Measurements from ENCODE around the gene NSG2.

Gene NSG2

DNA sequence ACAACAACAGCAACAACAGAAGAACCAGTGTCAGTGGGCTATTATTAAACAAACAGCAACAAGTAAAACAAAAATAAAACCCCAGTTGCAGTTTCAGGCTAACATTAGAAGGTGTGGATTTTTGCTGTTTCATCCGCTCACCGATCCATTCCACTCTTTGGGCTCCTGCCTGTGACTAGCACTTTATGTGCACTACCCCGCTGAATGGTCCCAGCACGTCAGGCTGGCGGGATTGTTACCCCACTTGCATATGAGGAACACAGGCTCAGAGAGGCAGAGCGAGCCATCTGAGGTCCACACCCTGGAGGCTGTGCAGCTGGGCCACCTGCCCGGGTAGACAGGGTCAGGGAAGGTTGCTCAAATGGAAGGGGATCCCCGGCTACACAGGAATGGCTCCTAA is 26.0 kb downstream of the NSG2 start:
- no peak overlapping the region for H3K4me3 ChIP-seq (ENCODE audit: low read length)
- H3K4me1 ChIP-seq (ENCODE audit: insufficient read depth, low read length): no peaks in the 10 kb centered on the region
- H3K36me3 ChIP-seq (ENCODE audit: insufficient read depth, low read length): no peaks in the 10 kb centered on the region
- no peaks in the 10 kb centered on the region for H3K9me3 ChIP-seq (ENCODE audit: low read length)
- H2AFZ ChIP-seq (ENCODE audit: low read depth, low read length): no peak overlapping the region
- H3K27me3 ChIP-seq (ENCODE audit: insufficient read depth, low read length): no peaks in the 10 kb centered on the region

DNA sequence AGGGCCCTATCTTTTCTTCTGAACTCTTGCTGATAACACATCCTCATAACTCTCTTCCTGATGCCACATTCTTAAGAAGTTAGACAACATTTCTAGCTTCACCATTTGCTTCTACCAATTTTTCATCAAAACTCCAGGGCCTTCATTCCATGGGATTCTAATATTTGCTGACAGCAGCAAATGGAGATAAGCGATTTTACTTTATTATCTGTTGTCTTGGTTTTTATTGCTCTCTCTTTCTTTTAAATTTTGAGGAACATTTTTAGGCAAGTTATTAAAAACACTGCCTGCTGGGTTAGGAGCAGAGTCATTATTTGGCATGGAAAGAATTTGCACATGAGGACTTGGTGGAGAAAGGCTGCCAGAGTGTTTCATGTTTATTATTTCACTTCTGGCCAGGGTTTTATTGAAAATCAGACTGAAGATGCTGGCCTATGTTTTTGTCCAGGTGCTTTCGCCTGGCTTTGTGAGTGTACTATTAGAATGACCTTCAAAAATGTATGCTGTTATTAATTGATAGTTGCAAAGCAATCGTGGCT is 27.7 kb downstream of the NSG2 start:
- H3K4me1 ChIP-seq (ENCODE audit: insufficient read depth, low read length): no peaks in the 10 kb centered on the region
- H3K9me3 ChIP-seq (ENCODE audit: low read length): no peaks in the 10 kb centered on the region
- H3K27me3 ChIP-seq (ENCODE audit: insufficient read depth, low read length): no peaks in the 10 kb centered on the region

DNA sequence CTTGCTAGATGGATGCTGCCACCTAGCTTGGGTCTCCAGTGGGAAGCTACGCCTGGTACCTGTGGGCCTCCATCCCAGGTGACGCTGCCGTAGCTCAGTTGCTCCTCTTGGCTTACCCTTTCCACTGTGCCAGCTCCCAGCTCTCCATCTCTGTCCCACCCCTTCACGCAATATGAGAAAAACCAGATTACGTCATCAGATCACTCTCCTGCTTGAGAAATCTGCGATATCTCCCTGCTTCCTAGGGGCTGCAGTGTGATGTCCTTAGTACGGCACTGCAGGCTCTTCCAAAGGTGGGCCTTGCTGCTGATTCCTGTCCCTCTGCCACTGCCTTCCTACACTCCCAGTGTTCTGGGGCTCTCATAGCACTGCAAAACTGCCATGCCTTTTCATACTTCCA is 28.9 kb downstream of the NSG2 start:
- Histone ChIP-seq H3K9me3 (ENCODE audit: low read length) (no peaks in the 10 kb centered on the region), H3K36me3 (ENCODE audit: insufficient read depth, low read length) (no peaks in the 10 kb centered on the region), H3K4me3 (ENCODE audit: low read length) (no peak overlapping the region), H3K4me1 (ENCODE audit: insufficient read depth, low read length) (no peaks in the 10 kb centered on the region), H3K27me3 (ENCODE audit: insufficient read depth, low read length) (no peaks in the 10 kb centered on the region), H2AFZ (ENCODE audit: low read depth, low read length) (no peak overlapping the region)

More for the DNA sequence above, 27.7 kb downstream of the NSG2 start:
- Histone ChIP-seq H3K4me3 (ENCODE audit: low read length) (no peak overlapping the region), H2AFZ (ENCODE audit: low read depth, low read length) (no peak overlapping the region), H3K36me3 (ENCODE audit: insufficient read depth, low read length) (no peaks in the 10 kb centered on the region)

DNA sequence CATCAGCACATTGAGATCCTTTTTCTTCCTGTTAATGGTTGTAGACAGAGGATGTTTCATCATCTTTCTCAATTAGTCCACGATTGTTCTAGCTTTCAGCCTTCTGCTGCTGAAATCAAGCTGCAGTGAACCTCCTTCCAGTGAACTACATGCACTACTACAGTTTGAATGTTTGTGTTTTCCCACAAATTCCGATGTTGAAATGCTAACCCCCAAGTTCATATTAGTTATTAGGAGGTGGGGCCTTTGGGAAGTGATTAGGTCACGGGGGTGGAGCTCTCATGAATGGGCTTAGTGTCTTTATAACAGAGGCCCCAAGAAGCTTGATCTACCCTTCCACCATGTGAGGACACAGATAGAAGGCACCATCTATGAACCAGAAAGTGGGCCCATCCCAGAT is 32.9 kb downstream of the NSG2 start:
- H3K36me3 ChIP-seq (ENCODE audit: insufficient read depth, low read length): no peaks in the 10 kb centered on the region
- H3K27me3 ChIP-seq (ENCODE audit: insufficient read depth, low read length): no peaks in the 10 kb centered on the region
- H3K4me1 ChIP-seq (ENCODE audit: insufficient read depth, low read length): no peaks in the 10 kb centered on the region
- no peak overlapping the region for H3K4me3 ChIP-seq (ENCODE audit: low read length)
- no peaks in the 10 kb centered on the region for H3K9me3 ChIP-seq (ENCODE audit: low read length)
- no peak overlapping the region for H2AFZ ChIP-seq (ENCODE audit: low read depth, low read length)

DNA sequence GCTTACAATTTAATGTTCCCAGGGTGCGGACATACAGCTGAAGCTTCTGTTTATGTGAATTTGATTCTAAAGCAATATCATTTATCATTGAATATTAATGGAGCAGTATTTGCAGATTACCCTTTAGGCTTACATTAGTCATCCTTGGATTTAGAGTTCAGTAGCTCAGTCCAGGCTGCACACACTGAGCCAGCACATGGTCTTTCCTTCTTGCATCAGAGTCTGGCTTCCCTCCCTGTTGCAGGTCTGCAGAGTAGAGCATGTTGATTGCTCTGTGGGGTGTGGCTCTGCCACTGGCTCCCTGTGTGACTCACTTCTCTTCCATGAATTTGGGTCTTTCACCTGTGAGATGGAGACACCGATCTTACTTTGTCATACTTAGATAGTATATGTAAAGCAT is 36.8 kb downstream of the NSG2 start:
- H3K4me3 ChIP-seq (ENCODE audit: low read length): no peak overlapping the region
- no peaks in the 10 kb centered on the region for H3K4me1 ChIP-seq (ENCODE audit: insufficient read depth, low read length)
- no peak overlapping the region for H2AFZ ChIP-seq (ENCODE audit: low read depth, low read length)
- H3K9me3 ChIP-seq (ENCODE audit: low read length): no peaks in the 10 kb centered on the region
- no peaks in the 10 kb centered on the region for H3K27me3 ChIP-seq (ENCODE audit: insufficient read depth, low read length)
- H3K36me3 ChIP-seq (ENCODE audit: insufficient read depth, low read length): no peaks in the 10 kb centered on the region

DNA sequence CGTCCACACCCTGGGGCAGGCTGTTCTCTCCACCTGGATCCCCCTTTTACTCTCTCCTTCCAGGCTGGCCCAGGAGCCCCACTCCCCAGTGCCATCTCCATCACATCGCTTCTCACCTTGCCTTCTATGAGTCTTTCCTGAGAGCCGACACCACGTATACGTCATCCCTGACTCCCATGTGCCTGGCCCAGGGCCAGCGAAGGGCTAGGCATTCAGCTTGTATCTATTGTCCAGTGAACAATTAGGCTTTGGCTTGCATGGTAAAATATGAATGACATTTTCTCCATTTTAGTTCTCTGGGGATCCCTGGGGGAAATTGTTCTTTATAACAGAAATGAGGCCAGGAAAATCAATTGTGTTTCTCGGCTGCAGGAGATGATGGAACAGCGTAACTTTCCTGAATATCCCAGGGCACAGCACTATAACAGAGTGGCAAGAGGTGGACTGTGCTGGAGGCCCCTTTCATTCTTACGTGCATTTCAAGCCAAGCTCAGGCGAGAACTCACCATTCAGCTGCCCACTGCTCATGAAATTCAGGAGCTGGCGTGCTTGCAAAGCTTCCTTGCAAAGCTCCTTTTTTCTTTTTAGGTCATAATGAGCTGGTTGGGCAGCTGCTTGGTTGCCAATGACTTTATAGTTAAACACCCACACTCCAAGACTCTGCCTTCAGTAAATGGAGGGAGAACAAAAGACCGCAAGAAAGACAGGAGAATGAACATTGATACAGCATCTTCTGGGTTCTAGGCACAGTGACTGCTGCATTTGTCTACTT is 37.7 kb downstream of the NSG2 start:
- Histone ChIP-seq H3K9me3 (ENCODE audit: low read length) (no peaks in the 10 kb centered on the region), H2AFZ (ENCODE audit: low read depth, low read length) (no peak overlapping the region), H3K4me1 (ENCODE audit: insufficient read depth, low read length) (no peaks in the 10 kb centered on the region), H3K27me3 (ENCODE audit: insufficient read depth, low read length) (no peaks in the 10 kb centered on the region), H3K4me3 (ENCODE audit: low read length) (no peak overlapping the region), H3K36me3 (ENCODE audit: insufficient read depth, low read length) (no peaks in the 10 kb centered on the region)

DNA sequence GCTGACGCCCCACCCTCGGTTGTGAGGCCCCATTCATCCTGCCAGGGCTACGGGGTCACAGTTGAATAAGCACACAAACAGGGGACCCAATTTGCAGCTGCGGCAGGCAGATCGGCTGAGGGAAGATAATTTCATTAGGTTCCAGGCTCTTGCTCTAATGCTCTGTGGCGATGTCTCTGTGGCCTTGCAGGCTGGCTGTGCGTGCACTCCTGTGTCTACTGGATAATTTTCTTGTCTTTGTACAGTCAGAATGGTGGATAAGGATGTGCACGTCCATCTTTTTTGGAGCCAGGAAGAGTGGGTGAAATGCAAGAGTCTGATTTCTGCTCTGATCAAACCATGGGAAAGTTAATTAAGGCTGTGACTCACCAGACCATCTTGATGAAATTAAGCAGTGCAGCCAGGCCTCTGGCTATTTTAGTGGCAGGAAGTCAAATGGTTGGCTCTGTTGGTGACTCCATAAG is 39.2 kb downstream of the NSG2 start:
- H3K27me3 ChIP-seq (ENCODE audit: insufficient read depth, low read length): no peaks in the 10 kb centered on the region
- no peak overlapping the region for H3K4me3 ChIP-seq (ENCODE audit: low read length)
- no peak overlapping the region for H2AFZ ChIP-seq (ENCODE audit: low read depth, low read length)
- no peaks in the 10 kb centered on the region for H3K9me3 ChIP-seq (ENCODE audit: low read length)
- H3K36me3 ChIP-seq (ENCODE audit: insufficient read depth, low read length): no peaks in the 10 kb centered on the region
- H3K4me1 ChIP-seq (ENCODE audit: insufficient read depth, low read length): no peaks in the 10 kb centered on the region

DNA sequence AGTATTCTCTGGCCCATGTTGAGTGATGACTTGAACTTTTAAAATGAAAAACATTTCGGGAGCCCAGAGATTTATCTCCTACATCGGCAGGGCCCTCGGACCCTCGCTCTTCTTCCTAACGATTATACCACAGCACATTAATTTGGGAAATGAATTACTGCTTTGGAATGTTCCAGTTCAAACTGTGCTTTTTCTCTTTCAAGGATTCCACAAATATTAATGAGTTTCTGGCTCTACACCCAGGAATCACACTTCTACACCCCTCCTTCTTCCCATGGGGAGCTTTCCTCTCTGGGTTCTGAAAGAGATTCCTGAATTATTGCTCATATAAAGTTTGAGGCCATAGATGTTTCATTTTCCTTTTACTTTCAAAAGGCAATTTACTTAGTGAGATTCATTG is 41.2 kb downstream of the NSG2 start:
- Histone ChIP-seq H3K36me3 (ENCODE audit: insufficient read depth, low read length) (no peaks in the 10 kb centered on the region), H2AFZ (ENCODE audit: low read depth, low read length) (no peak overlapping the region), H3K4me3 (ENCODE audit: low read length) (no peak overlapping the region), H3K9me3 (ENCODE audit: low read length) (no peaks in the 10 kb centered on the region), H3K27me3 (ENCODE audit: insufficient read depth, low read length) (no peaks in the 10 kb centered on the region), H3K4me1 (ENCODE audit: insufficient read depth, low read length) (no peaks in the 10 kb centered on the region)

DNA sequence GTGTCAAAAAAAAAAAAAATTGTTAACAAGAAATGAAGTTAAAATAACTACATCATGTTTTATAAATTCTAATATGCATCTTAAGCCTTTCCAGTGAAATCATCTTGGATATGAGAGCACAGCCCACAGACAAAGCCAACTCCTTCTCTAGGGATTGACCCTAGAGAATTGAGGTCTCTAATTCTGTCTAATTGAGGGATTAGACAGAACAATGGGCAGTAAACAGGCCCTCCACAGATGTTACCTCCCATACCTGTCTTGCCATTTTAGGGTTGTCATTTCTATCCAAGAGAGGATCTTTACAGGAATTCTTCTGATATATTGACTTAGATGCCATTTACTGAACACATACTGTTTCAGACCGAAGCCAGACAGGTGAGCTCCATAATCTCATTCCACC is 42.3 kb downstream of the NSG2 start:
- Histone ChIP-seq H2AFZ (ENCODE audit: low read depth, low read length) (no peak overlapping the region), H3K4me3 (ENCODE audit: low read length) (no peak overlapping the region), H3K4me1 (ENCODE audit: insufficient read depth, low read length) (no peaks in the 10 kb centered on the region), H3K9me3 (ENCODE audit: low read length) (no peaks in the 10 kb centered on the region), H3K27me3 (ENCODE audit: insufficient read depth, low read length) (no peaks in the 10 kb centered on the region), H3K36me3 (ENCODE audit: insufficient read depth, low read length) (no peaks in the 10 kb centered on the region)

DNA sequence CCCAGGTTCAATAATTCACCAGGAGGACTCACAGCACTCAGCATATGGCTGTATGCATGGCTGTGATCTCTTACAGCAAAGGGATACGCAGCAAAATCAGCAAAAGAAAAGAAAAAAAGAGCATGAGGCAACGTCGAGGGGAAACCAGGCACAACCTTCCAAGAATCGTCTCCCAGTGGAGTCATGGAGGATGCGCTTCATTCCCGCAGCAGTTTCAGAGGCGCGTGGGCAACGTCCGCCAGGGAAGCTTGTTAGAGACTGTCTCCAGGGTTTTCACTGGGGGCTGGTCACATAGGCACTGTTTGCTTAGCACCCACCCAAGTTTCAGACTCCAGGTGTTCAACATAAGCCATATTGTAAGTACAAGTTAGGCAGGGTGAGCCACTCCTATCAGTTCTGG is 44.6 kb downstream of the NSG2 start:
- Histone ChIP-seq H3K4me1 (ENCODE audit: insufficient read depth, low read length) (no peaks in the 10 kb centered on the region), H3K9me3 (ENCODE audit: low read length) (no peaks in the 10 kb centered on the region), H3K36me3 (ENCODE audit: insufficient read depth, low read length) (no peaks in the 10 kb centered on the region), H3K4me3 (ENCODE audit: low read length) (no peak overlapping the region), H3K27me3 (ENCODE audit: insufficient read depth, low read length) (no peaks in the 10 kb centered on the region), H2AFZ (ENCODE audit: low read depth, low read length) (no peak overlapping the region)

DNA sequence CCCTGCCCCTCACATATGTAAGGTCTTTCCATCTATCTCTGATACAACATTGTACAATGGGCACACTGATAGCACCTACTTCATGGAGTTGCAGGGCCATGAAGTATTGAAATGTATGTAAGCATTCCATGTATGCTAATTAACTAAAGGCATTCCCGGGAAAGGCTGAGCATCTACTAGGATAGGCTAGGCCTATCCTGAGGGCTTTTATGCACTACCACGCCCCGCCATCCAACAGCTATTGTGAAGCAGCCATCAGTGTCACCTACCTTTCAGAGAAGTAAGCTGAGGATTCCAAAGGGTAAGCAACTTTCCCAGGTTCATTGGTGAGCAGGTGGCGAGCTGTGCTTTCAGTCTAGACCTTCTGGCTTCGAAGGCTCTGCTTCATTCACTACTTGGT is 47.6 kb downstream of the NSG2 start:
- no peak overlapping the region for H2AFZ ChIP-seq (ENCODE audit: low read depth, low read length)
- H3K9me3 ChIP-seq (ENCODE audit: low read length): no peaks in the 10 kb centered on the region
- no peak overlapping the region for H3K4me3 ChIP-seq (ENCODE audit: low read length)
- no peaks in the 10 kb centered on the region for H3K4me1 ChIP-seq (ENCODE audit: insufficient read depth, low read length)
- H3K27me3 ChIP-seq (ENCODE audit: insufficient read depth, low read length): no peaks in the 10 kb centered on the region
- no peaks in the 10 kb centered on the region for H3K36me3 ChIP-seq (ENCODE audit: insufficient read depth, low read length)

DNA sequence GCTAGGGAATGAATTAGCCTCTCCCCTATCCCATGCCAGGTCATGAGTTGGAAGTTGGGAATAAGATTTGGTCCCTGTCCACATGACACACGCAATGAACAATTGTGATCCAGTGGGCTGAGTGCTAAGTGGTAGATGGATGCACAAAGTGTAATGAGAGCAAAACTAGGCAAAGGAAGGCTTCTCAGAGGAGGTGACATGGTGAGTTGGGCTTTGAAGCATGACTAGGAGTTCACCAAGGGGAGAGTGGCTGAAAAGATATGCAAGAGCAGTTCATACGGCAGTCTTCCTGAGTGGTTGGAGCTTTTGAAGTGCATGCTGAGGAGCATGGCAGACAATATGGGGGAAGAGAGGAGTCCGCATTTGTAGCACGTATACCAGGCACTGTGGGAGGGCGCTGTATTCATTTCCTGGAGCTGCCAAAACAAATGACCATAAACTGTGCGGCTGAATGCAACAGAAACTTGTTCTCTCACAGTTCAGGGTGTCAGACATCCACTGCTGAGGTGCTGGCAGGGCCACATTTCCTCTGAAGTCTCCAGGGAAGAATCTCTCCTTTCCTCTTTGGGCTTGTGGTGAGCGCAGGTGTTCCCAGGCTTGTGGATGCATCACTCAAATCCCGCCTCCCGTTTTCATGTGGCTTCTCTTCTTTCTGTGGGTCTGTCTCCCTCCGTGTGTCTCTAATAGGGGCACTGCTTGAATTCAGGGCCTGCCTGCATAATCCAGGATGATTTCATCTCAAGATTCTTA is 49.5 kb downstream of the NSG2 start:
- no peak overlapping the region for H3K4me3 ChIP-seq (ENCODE audit: low read length)

DNA sequence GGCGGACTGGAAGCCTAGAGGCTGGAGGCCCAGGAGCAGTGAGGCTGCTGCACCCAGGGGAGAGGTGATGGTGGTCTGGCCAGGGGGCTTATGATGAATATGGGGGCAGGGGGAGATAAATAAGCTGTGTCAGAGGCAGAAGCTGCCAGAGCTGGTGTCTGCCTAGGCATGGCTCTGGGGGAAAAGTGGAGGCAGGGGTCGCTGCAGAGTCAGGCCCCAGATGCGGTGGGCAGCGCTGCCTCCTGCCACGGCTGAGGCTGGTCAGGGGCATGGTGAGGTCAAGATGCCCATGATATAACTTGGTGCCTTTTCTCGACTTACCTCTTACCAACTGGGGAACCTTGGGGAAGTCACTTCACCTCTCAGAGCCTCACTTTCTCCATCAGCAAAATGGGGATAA is 51.1 kb downstream of the NSG2 start:
- no peaks in the 10 kb centered on the region for H3K4me1 ChIP-seq (ENCODE audit: insufficient read depth, low read length)
- no peak overlapping the region for H3K4me3 ChIP-seq (ENCODE audit: low read length)
- H2AFZ ChIP-seq (ENCODE audit: low read depth, low read length): no peak overlapping the region
- H3K9me3 ChIP-seq (ENCODE audit: low read length): no peaks in the 10 kb centered on the region
- no peaks in the 10 kb centered on the region for H3K36me3 ChIP-seq (ENCODE audit: insufficient read depth, low read length)
- H3K27me3 ChIP-seq (ENCODE audit: insufficient read depth, low read length): no peaks in the 10 kb centered on the region

More for the DNA sequence above, 49.5 kb downstream of the NSG2 start:
- no peaks in the 10 kb centered on the region for H3K9me3 ChIP-seq (ENCODE audit: low read length)
- no peak overlapping the region for H2AFZ ChIP-seq (ENCODE audit: low read depth, low read length)
- H3K36me3 ChIP-seq (ENCODE audit: insufficient read depth, low read length): no peaks in the 10 kb centered on the region
- H3K4me1 ChIP-seq (ENCODE audit: insufficient read depth, low read length): no peaks in the 10 kb centered on the region
- no peaks in the 10 kb centered on the region for H3K27me3 ChIP-seq (ENCODE audit: insufficient read depth, low read length)

Measured in neuron (in vitro differentiated cells).